Stimulated activated naive CD8-positive, alpha-beta T cell treated with anti-CD3 and anti-CD28 coated beads, Interleukin-15, Interleukin-2, amounts not matched to agents 100 U/mL and 50 U/mL, for 24 hours (primary cell): ENCODE measurements around the gene ARMC2.
"Not testable (repeated sequence)": the region's sequence is repeated elsewhere in the genome, so short reads cannot be mapped to it uniquely, and the experiment has no call there.

ENCODE experiments used
- ATAC-seq: fragments of 150-1000 bp; cut with Tn5 transposase; one replicate; pipeline ENCODE4 v1.10.0; 2021
- DNase-seq: peaks from one replicate; pipeline ENCODE4 v3.0.0; 2021

ARMC2 gene

GRCh38 chr6:108832738-108833137 is 15.5 kb upstream of the ARMC2 start:
- ATAC-seq, result no peak
- DNase-seq, result no peak

GRCh38 chr6:108835218-108835850 is 12.9 kb upstream of the ARMC2 start:
- ATAC-seq (peak; percentile 91), DNase-seq (peak; percentile 88)

GRCh38 chr6:108836061-108836460 is 12.2 kb upstream of the ARMC2 start:
- DNase-seq, result no peak
- no peak for ATAC-seq

- DNase-seq (no peak), ATAC-seq (peak; percentile 60)
Measured at GRCh38 chr6:108837236-108837971, 10.8 kb upstream of the ARMC2 start.

GRCh38 chr6:108838101-108838717 is 10.0 kb upstream of the ARMC2 start:
- DNase-seq (no peak), ATAC-seq (no peak)

- ATAC-seq (no peak), DNase-seq (no peak)
Measured at GRCh38 chr6:108839083-108839642, 9.1 kb upstream of the ARMC2 start.

- ATAC-seq, result no peak
- no peak for DNase-seq
Measured at GRCh38 chr6:108840919-108841318, 7.3 kb upstream of the ARMC2 start.

GRCh38 chr6:108841377-108841855 is 6.8 kb upstream of the ARMC2 start:
- no peak for DNase-seq
- ATAC-seq, result no peak

- no peak for DNase-seq
- no peak for ATAC-seq
Measured at GRCh38 chr6:108844135-108844534, 4.1 kb upstream of the ARMC2 start.

- DNase-seq, result no peak
- no peak for ATAC-seq
Measured at GRCh38 chr6:108845145-108845544, 3.1 kb upstream of the ARMC2 start.

GRCh38 chr6:108846101-108846500 is 2.1 kb upstream of the ARMC2 start:
- ATAC-seq (no peak), DNase-seq (no peak)

GRCh38 chr6:108846628-108847027 is 1.6 kb upstream of the ARMC2 start:
- ATAC-seq, result peak; percentile 58

GRCh38 chr6:108847738-108848115 is 495 bp upstream of the ARMC2 start:
- ATAC-seq (peak; percentile 2), DNase-seq (no peak)

More at GRCh38 chr6:108846628-108847027, 1.6 kb upstream of the ARMC2 start:
- peak; percentile 41 for DNase-seq

- no peak for ATAC-seq
- no peak for DNase-seq
Measured at GRCh38 chr6:108850669-108851465, 2.6 kb downstream of the ARMC2 start.

GRCh38 chr6:108851756-108852155 is 3.5 kb downstream of the ARMC2 start:
- ATAC-seq (no peak), DNase-seq (no peak)

- ATAC-seq (no peak), DNase-seq (no peak)
Measured at GRCh38 chr6:108853077-108853476, 4.9 kb downstream of the ARMC2 start.

GRCh38 chr6:108862479-108863191 is 14.4 kb downstream of the ARMC2 start:
- DNase-seq, result no peak
- ATAC-seq, result no peak

GRCh38 chr6:108865751-108866286 is 17.6 kb downstream of the ARMC2 start:
- ATAC-seq, result not testable (repeated sequence)

GRCh38 chr6:108866798-108867197 is 18.6 kb downstream of the ARMC2 start:
- DNase-seq (no peak), ATAC-seq (no peak)

More at GRCh38 chr6:108865751-108866286, 17.6 kb downstream of the ARMC2 start:
- DNase-seq, result not testable (repeated sequence)

- ATAC-seq, result no peak
- DNase-seq, result no peak
Measured at GRCh38 chr6:108868647-108869046, 20.4 kb downstream of the ARMC2 start.

- DNase-seq, result no peak
- no peak for ATAC-seq
Measured at GRCh38 chr6:108869876-108870275, 21.7 kb downstream of the ARMC2 start.
